Adrenal gland (tissue), 5 donors: ENCODE results near the gene CIPC.

Source experiments
- CTCF ChIP-seq, 6 experiments: fragments of 450-650 bp in 4 of 6; fragments of 200-600 bp in 2 of 6; sonication (generic) in 1 of 6; IDR thresholded peaks; 1 replicate in 5 of 6; 2 replicates in 1 of 6; pipeline versions ENCODE4 v1.5.1 to v1.8.0; 2016 to 2021; ENCODE audit warnings: antibody characterized with exemption in 6 of 6, mild to moderate bottlenecking in 2 of 6, moderate library complexity in 1 of 6
- POLR2A ChIP-seq, 2 donors: fragments of 450-650 bp; IDR thresholded peaks; one replicate each; pipeline ENCODE4 v1.6.1; 2017; ENCODE audit warnings: antibody characterized with exemption in 2 of 2, mild to moderate bottlenecking in 2 of 2, moderate library complexity in 1 of 2
- donor health status: DM: no; HTN: no; CAD: no.

GRCh38 chr14:77148510-77149231 is 50.6 kb downstream of the CIPC start:
- TF ChIP-seq CTCF (IDR thresholded peaks at IDR 0.05), result no peak
- TF ChIP-seq POLR2A (IDR thresholded peaks at IDR 0.05), result no peak
